SJCRH30 (cell line): Measurements from ENCODE around the gene MTHFR. TPM values are rescaled to one million over a fixed set of nuclear protein-coding genes. Genes with fewer than 3 reads are reported as not detected.

Source experiments
- DNase-seq, 2 experiments: peaks; one replicate each; pipeline ENCODE4 v3.0.0-alpha.2; 2015 to 2020
- H3K27ac ChIP-seq: fragments of 250-450 bp; sonication (Bioruptor Pico); 2 replicates; pipeline ENCODE4 v1.5.1; 2020; ENCODE audit warnings: mild to moderate bottlenecking, moderate library complexity
- H3K27me3 ChIP-seq: fragments of 250-450 bp; sonication (Bioruptor Pico); 2 replicates; pipeline ENCODE4 v1.5.1; 2020; ENCODE audit warnings: mild to moderate bottlenecking, moderate library complexity
- H3K36me3 ChIP-seq: fragments of 250-450 bp; sonication (Bioruptor Pico); 2 replicates; pipeline ENCODE4 v1.5.1; 2020; ENCODE audit warnings: mild to moderate bottlenecking, moderate library complexity
- H3K4me1 ChIP-seq: fragments of 250-450 bp; sonication (Bioruptor Pico); 2 replicates; pipeline ENCODE4 v1.5.1; 2020; ENCODE audit warnings: mild to moderate bottlenecking, moderate library complexity
- H3K4me3 ChIP-seq: fragments of 250-450 bp; sonication (Bioruptor Pico); 2 replicates; pipeline ENCODE4 v1.5.1; 2020; ENCODE audit warnings: mild to moderate bottlenecking, moderate library complexity
- H3K9me3 ChIP-seq: fragments of 250-450 bp; sonication (Bioruptor Pico); replicated peaks from 2 replicates; pipeline ENCODE4 v1.5.1; 2020; ENCODE audit warnings: mild to moderate bottlenecking, moderate library complexity
- total RNA-seq: library from RNA; depleted of rRNA; stranded (reverse); fragments of >200 nt; shearing (Covaris generic); gene quantifications from 2 replicates; pipeline ENCODE4 v1.2.3, GENCODE V29; 2014

MTHFR gene
- total RNA-seq, 1 experiment from 2014 or later: 10.1 TPM

GRCh38 chr1:11749996-11750395, 55.8 kb downstream of the MTHFR start:
- no peaks in the 10 kb centered on the region for H3K4me1 ChIP-seq
- 0 out of 2 replicates have a peak, but pooled peaks cover 2% of the 10 kb centered on the region for H3K27me3 ChIP-seq
- no peak for DNase-seq
- H3K36me3 ChIP-seq: no peaks in the 10 kb centered on the region
- no peak overlapping the region for H3K27ac ChIP-seq
- no peaks in the 10 kb centered on the region for H3K9me3 ChIP-seq
- H3K4me3 ChIP-seq: no peak overlapping the region

GRCh38 chr1:11749203-11749689, 56.5 kb downstream of the MTHFR start:
- H3K4me3 ChIP-seq: no peak overlapping the region

GRCh38 chr1:11748294-11749202, 57.2 kb downstream of the MTHFR start:
- no peaks in the 10 kb centered on the region for H3K9me3 ChIP-seq
- H3K36me3 ChIP-seq: no peaks in the 10 kb centered on the region
- H3K4me3 ChIP-seq: no peak overlapping the region
- no peaks in the 10 kb centered on the region; the same call in 1 of the 2 replicates for H3K4me1 ChIP-seq
- no peaks in the 10 kb centered on the region for H3K27me3 ChIP-seq
- no peak for DNase-seq
- no peak overlapping the region for H3K27ac ChIP-seq

More at GRCh38 chr1:11749203-11749689, 56.5 kb downstream of the MTHFR start:
- Histone ChIP-seq H3K9me3 (no peaks in the 10 kb centered on the region), H3K36me3 (no peaks in the 10 kb centered on the region), H3K4me1 (no peaks in the 10 kb centered on the region; the same call in 1 of the 2 replicates), H3K27ac (no peak overlapping the region), H3K27me3 (no peaks in the 10 kb centered on the region)
- peak; percentile 48 to 55 for DNase-seq

GRCh38 chr1:11746795-11747487, 58.8 kb downstream of the MTHFR start:
- DNase-seq: no peak
- H3K4me1 ChIP-seq: no peaks in the 10 kb centered on the region; the same call in 1 of the 2 replicates
- H3K36me3 ChIP-seq: no peaks in the 10 kb centered on the region
- no peak overlapping the region for H3K27ac ChIP-seq
- H3K27me3 ChIP-seq: no peaks in the 10 kb centered on the region
- no peaks in the 10 kb centered on the region for H3K9me3 ChIP-seq
- H3K4me3 ChIP-seq: no peak overlapping the region

GRCh38 chr1:11746092-11746491, 59.7 kb downstream of the MTHFR start:
- Histone ChIP-seq H3K27me3 (no peaks in the 10 kb centered on the region), H3K9me3 (no peaks in the 10 kb centered on the region), H3K36me3 (no peaks in the 10 kb centered on the region), H3K27ac (no peak overlapping the region), H3K4me1 (no peaks in the 10 kb centered on the region; the same call in 1 of the 2 replicates), H3K4me3 (no peak overlapping the region)
- DNase-seq: no peak

GRCh38 chr1:11744287-11744686, 61.5 kb downstream of the MTHFR start:
- Histone ChIP-seq H3K9me3 (no peaks in the 10 kb centered on the region), H3K27me3 (no peaks in the 10 kb centered on the region), H3K4me1 (no peaks in the 10 kb centered on the region; the same call in 1 of the 2 replicates), H3K4me3 (no peak overlapping the region), H3K27ac (no peak overlapping the region), H3K36me3 (no peaks in the 10 kb centered on the region)
- DNase-seq: peak; percentile 50

GRCh38 chr1:11741919-11742558, 63.7 kb downstream of the MTHFR start:
- H3K27ac ChIP-seq: no peak overlapping the region
- no peak overlapping the region for H3K4me3 ChIP-seq
- no peak for DNase-seq
- H3K4me1 ChIP-seq: peaks cover 5% of the 10 kb centered on the region
- no peaks in the 10 kb centered on the region for H3K9me3 ChIP-seq
- H3K36me3 ChIP-seq: no peaks in the 10 kb centered on the region
- no peaks in the 10 kb centered on the region for H3K27me3 ChIP-seq

- Histone ChIP-seq H3K4me1 (peaks cover 7% of the 10 kb centered on the region), H3K27me3 (no peaks in the 10 kb centered on the region), H3K9me3 (no peaks in the 10 kb centered on the region), H3K4me3 (no peak overlapping the region), H3K27ac (no peak overlapping the region), H3K36me3 (no peaks in the 10 kb centered on the region)
- DNase-seq: no peak
Measured at GRCh38 chr1:11741482-11741881, 64.3 kb downstream of the MTHFR start.

GRCh38 chr1:11740258-11741192, 65.2 kb downstream of the MTHFR start:
- Histone ChIP-seq H3K27me3 (no peaks in the 10 kb centered on the region), H3K9me3 (no peaks in the 10 kb centered on the region), H3K4me1 (peaks cover 8% of the 10 kb centered on the region), H3K4me3 (no peak overlapping the region), H3K36me3 (no peaks in the 10 kb centered on the region), H3K27ac (no peak overlapping the region)
- no peak for DNase-seq

- H3K4me1 ChIP-seq: peaks cover 10% of the 10 kb centered on the region
- no peaks in the 10 kb centered on the region for H3K9me3 ChIP-seq
- no peak overlapping the region for H3K27ac ChIP-seq
- H3K27me3 ChIP-seq: no peaks in the 10 kb centered on the region
- H3K36me3 ChIP-seq: no peaks in the 10 kb centered on the region
- DNase-seq: no peak
- H3K4me3 ChIP-seq: no peak overlapping the region
Measured at GRCh38 chr1:11738783-11739182, 67.0 kb downstream of the MTHFR start.

GRCh38 chr1:11738096-11738495, 67.7 kb downstream of the MTHFR start:
- Histone ChIP-seq H3K9me3 (no peaks in the 10 kb centered on the region), H3K27ac (no peak overlapping the region), H3K27me3 (no peaks in the 10 kb centered on the region), H3K4me1 (peaks cover 10% of the 10 kb centered on the region), H3K4me3 (no peak overlapping the region), H3K36me3 (no peaks in the 10 kb centered on the region)
- no peak for DNase-seq

GRCh38 chr1:11736746-11737639, 68.8 kb downstream of the MTHFR start:
- Histone ChIP-seq H3K27ac (peak overlapping the region; percentile 21; the same call in 1 of the 2 replicates), H3K4me3 (peak overlapping the region; percentile 74), H3K36me3 (no peaks in the 10 kb centered on the region), H3K9me3 (no peaks in the 10 kb centered on the region), H3K4me1 (peaks cover 10% of the 10 kb centered on the region), H3K27me3 (no peaks in the 10 kb centered on the region)
- peak; percentile 52 to 62 for DNase-seq
